Epithelial cell of umbilical artery (primary cell): ENCODE measurements around the gene RAD51AP1. TPM values are rescaled to one million over a fixed set of nuclear protein-coding genes. Genes with fewer than 3 reads are reported as not detected.

Source experiments
- total RNA-seq: library from RNA; depleted of rRNA; stranded (reverse); fragments of >200 nt; gene quantifications from 2 replicates; pipeline ENCODE4 v1.2.3, GENCODE V29; 2014

The RAD51AP1 gene
- total RNA-seq, result 15.9 and 16.3 TPM in 2 replicates

DNA sequence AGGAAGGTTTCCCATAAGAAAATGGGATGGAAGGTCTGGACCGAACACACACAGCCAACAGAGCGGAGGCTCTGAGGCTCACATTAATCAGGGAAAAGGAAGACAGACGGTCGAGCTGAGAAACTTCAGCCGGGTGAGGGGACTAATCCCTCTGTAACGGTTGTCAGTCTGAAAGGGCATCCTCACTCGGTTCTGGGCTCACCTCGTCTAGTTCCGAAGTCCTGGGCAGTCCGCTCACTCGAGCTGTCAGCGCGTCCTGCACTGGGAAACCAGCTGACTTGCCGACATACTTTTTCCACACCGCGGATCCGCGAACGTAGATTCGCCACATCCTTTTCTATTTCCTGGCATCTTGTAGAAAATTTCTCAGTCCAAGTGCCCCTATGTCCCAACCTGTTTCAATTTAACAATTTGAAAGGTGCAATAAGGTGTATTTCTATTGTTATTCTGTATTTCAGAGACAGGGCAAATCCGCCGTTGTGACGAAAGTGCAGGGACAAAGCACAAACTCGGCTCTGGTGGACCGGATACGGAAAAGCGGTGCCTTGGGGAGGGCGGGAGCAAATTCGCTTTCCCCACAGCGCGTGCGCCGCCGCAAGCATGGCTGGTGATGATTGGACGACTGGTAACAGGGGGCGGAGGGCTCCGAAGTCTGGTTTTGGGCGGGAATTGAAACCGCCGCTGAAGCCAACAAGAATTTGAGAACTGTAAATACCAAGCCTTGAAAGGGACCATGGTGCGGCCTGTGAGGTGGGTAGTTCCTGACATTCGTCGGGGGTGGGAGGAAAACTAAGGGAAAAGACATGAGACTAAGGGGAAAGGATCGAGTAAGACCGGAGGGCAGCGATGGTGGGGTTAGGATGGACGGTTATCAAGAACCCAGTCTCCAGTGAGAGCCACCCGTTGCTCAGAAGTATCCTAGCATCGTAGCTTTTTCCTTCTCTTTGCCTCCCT, at the start of gene RAD51AP1:
RAD51AP1 (plus strand) TSS at position 684 of the 954 bp plus-strand sequence; CDS start at position 734, 50 bp downstream.

DNA sequence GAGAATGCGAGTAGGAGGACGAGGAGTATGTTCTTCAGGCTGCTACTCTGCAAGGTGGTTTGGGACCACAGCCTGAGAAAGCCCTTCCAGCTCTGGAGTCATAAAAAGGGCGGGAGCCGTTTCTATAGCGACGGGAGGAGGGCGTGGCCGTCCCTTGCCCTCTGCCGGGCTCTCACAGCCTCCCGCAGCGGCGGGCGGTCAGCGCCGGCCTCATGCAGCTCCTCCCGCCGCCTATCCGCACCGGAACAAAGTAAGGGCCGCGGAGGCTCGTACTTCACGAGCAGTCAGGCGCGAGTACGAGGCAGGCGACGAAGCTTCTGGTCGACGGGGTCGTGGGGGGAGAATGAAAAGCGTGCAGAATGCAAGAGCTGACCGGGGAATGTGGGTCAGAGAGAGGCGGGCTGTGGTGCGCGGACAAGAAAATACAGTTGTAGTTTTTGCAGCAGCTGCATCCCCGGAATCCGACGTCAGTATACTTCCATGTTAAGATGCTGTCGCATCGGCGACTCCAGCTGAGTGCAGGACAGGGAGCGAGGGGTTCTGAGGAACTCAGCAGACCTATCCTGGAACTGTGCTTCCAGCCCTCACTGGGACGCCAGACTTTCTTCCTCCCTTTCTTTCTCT, 23.5 kb downstream of the RAD51AP1 start, which contains the start of gene DYRK4:
DYRK4 (plus strand) TSS at position 175 of the 624 bp plus-strand sequence; CDS start at position 213, 38 bp downstream.

Other genes starting within 250 kb of the RAD51AP1 start
- gene TIGAR, start 217.7 kb upstream of the RAD51AP1 start, total RNA-seq, result 16.6 and 20.7 TPM in 2 replicates
- gene FGF23, start 159.2 kb upstream of the RAD51AP1 start, total RNA-seq, result not detected in 2 replicates
- not detected in 2 replicates for gene FGF6, start 93.1 kb upstream of the RAD51AP1 start, total RNA-seq
- 46.1 and 53.5 TPM in 2 replicates for gene DYRK4, start 23.3 kb downstream of the RAD51AP1 start, total RNA-seq
- gene AKAP3, start 110.2 kb downstream of the RAD51AP1 start, total RNA-seq, result 0.97 and 1.1 TPM in 2 replicates
- 66.6 and 71.4 TPM in 2 replicates for gene NDUFA9, start 110.2 kb downstream of the RAD51AP1 start, total RNA-seq
- 0.15 TPM in 1 of 2 replicates, not detected in the other for gene GALNT8, start 181.5 kb downstream of the RAD51AP1 start, total RNA-seq